ENCODE results near the gene C1QTNF4. TPM values are rescaled to one million over a fixed set of nuclear protein-coding genes. Genes with fewer than 3 reads are reported as not detected.
A peak's percentile ranks its signal among the peaks of the same experiment; 100 is the strongest.

C1QTNF4 gene
- total and polyA plus RNA-seq, 2 of the 13 experiments (the other 11 are each of a cell fraction or from before 2014, with no cell fraction given) = not detected

DNA sequence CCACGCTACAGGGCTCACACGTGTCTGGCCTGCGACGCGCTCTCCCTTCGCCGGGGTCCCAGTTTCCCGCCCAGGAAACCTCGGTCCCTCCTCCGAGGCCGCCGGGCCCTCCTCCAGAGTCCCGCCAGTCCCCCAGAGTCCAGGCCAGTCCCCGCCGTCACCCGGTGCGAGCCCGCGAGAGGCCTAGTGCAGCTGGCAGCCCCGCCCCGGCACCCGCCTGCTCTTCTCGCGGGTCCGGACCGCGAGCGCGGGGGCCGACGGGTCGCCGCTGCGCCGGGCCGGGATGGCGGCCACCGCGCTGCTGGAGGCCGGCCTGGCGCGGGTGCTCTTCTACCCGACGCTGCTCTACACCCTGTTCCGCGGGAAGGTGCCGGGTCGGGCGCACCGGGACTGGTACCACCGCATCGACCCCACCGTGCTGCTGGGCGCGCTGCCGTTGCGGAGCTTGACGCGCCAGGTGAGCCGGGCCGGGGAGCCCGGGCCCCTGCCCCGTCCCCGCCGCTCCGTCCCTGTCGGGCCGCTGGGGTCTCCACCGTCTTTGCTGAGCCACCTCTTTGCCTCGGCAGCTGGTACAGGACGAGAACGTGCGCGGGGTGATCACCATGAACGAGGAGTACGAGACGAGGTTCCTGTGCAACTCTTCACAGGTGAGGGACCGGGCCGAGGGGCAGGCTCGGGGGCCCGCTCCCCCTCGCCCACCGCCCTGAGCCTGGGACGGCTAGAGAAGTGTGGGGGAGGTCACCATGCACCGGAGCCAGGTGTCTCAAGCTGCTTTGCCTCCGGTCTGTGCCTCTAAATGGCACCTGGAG, 28.7 kb downstream of the C1QTNF4 start, which contains the start of gene PTPMT1 (continued):
- TF ChIP-seq ZNF883 (CRISPR knock-in tag; IDR thresholded peaks at IDR 0.05; ENCODE audit: not compliant biosample characterization) = no peak
- TF ChIP-seq KDM3A (CRISPR knock-in tag; IDR thresholded peaks at IDR 0.05; ENCODE audit: low read depth) = peak; percentile 79
- TF ChIP-seq LRRFIP1 (CRISPR knock-in tag; conservative IDR thresholded peaks at IDR 0.05) = no peak
- no peak for TF ChIP-seq SAFB2 (CRISPR knock-in tag; IDR thresholded peaks at IDR 0.05; ENCODE audit: borderline replicate concordance, low read depth)
- no peak for TF ChIP-seq ZNF737 (CRISPR knock-in tag; IDR thresholded peaks at IDR 0.05; ENCODE audit: borderline replicate concordance)
- TF ChIP-seq TCF7L2 (IDR thresholded peaks at IDR 0.05; ENCODE audit: low read depth, low read length) = no peak
- TF ChIP-seq SRSF1 (optimal IDR thresholded peaks at IDR 0.05; ENCODE audit: low read depth, low read length) = no peak
- peak; percentile 56 for TF ChIP-seq ZSCAN31 (CRISPR knock-in tag; IDR thresholded peaks at IDR 0.05; ENCODE audit: low read depth)
- no peak for TF ChIP-seq THAP7 (CRISPR knock-in tag; IDR thresholded peaks at IDR 0.05)
- TF ChIP-seq XRCC5 (optimal IDR thresholded peaks at IDR 0.05; ENCODE audit: low read length) = peak; percentile 41
- no peak for TF ChIP-seq FOXA3 (CRISPR knock-in tag; IDR thresholded peaks at IDR 0.05)
- TF ChIP-seq ZNF850 (CRISPR knock-in tag; conservative IDR thresholded peaks at IDR 0.05) = no peak
- no peak; the same call in 1 of the 2 replicates for TF ChIP-seq ZNF747 (CRISPR knock-in tag; IDR thresholded peaks at IDR 0.05; ENCODE audit: borderline replicate concordance)
- no peak for TF ChIP-seq ZNF704 (CRISPR knock-in tag; IDR thresholded peaks at IDR 0.05; ENCODE audit: borderline replicate concordance)
- no peak for TF ChIP-seq ZNF260 (CRISPR knock-in tag; IDR thresholded peaks at IDR 0.05; ENCODE audit: borderline replicate concordance, low read depth)
- no peak for TF ChIP-seq MATR3 (CRISPR knock-in tag; IDR thresholded peaks at IDR 0.05)
- TF ChIP-seq SNAPC5 (CRISPR knock-in tag; IDR thresholded peaks at IDR 0.05; ENCODE audit: borderline replicate concordance) = no peak; the same call in 1 of the 2 replicates
- TF ChIP-seq, protein P1, sequence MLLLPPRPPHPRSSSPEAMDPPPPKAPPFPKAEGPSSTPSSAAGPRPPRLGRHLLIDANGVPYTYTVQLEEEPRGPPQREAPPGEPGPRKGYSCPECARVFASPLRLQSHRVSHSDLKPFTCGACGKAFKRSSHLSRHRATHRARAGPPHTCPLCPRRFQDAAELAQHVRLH (CRISPR knock-in tag; IDR thresholded peaks at IDR 0.05; ENCODE audit: borderline replicate concordance, low read depth) = 0 out of 2 replicates have a peak, but pooled peaks have one; percentile 37
- no peak for TF ChIP-seq AHR (CRISPR knock-in tag; IDR thresholded peaks at IDR 0.05)
- TF ChIP-seq CEBPB (IDR thresholded peaks at IDR 0.05; ENCODE audit: borderline replicate concordance, low read depth, low read length) = no peak
- no peak for TF ChIP-seq CEBPZ (IDR thresholded peaks at IDR 0.05; ENCODE audit: low read length)
